Glomerular visceral epithelial cell (primary cell): Measurements from ENCODE around the gene HYKK.
A peak's percentile ranks its signal among the peaks of the same experiment; 100 is the strongest.
"Not testable (repeated sequence)": the region's sequence is repeated elsewhere in the genome, so short reads cannot be mapped to it uniquely, and the experiment has no call there.

Source experiments
- DNase-seq: peaks from one replicate; pipeline ENCODE4 v3.0.0-alpha.2; 2016; ENCODE audit errors: extremely low spot score

Gene HYKK, protein sequence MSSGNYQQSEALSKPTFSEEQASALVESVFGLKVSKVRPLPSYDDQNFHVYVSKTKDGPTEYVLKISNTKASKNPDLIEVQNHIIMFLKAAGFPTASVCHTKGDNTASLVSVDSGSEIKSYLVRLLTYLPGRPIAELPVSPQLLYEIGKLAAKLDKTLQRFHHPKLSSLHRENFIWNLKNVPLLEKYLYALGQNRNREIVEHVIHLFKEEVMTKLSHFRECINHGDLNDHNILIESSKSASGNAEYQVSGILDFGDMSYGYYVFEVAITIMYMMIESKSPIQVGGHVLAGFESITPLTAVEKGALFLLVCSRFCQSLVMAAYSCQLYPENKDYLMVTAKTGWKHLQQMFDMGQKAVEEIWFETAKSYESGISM

GRCh38 chr15:78506971-78507830, at the start of gene HYKK:
Gene HYKK (plus strand): TSS chr15:78507577. CDS start chr15:78513089, 5,512 bp downstream.
- peak; percentile 97 for DNase-seq

GRCh38 chr15:78460737-78461136, 46.6 kb upstream of the HYKK start:
- DNase-seq = no peak

- no peak for DNase-seq
Measured at GRCh38 chr15:78461171-78461888, 46.0 kb upstream of the HYKK start.

DNA sequence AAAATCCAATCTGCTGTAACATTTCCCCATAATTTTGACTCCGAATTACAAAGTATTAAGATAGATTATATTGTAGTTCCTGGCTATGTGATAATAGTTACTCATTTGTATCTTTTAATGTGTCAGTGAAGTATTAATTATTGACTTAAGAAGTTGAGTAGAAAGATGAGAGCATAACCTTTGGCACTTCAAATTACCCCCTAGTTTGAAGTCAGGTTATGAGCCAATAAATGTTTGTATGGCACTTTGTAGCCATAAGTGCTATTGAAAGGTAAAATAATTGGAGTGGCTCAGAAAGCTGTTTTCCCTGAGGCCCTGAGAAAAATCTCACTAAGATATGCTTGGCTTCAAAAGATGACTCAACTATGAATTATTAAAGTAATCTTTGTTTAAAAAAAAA, 38.3 kb upstream of the HYKK start:
- no peak for DNase-seq

DNA sequence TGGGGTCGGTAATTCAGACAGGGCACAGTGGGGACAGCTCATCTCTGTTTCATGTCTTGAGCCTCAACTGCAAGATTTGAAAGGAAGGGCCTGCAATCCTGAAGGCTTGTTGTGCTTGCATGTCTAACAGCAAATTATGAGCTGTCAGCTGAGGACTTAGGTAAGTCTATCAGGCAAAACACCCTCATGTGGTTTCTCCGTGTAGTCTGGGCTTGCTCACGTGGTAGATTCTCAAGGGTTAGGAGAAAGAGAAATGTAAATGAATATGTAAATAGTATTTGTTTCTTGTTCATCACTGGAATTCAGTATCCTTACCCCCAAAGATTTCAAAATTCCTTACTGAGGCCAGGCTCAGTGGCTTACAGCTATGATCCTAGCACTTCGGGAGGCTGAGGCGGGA, 30.1 kb upstream of the HYKK start:
- no peak for DNase-seq

DNA sequence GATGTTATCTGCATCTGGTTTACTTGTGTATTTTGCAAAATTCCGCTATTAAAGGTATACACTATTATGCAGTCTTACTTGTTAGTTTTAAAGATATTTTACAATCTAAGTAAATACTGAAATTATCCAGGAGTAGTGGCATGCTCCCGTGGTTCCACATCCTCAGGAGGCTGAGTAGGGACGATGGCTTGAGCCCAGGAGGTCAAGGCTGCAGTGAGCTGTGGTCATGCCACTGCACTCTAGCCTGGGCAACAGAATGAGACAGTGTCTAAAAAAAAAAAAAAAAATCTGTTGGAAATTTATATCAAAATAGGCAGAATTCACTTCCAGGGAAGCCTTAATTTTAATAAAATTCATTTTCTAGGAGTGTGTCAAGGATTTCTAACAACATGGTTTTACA, 27.7 kb upstream of the HYKK start:
- no peak for DNase-seq

DNA sequence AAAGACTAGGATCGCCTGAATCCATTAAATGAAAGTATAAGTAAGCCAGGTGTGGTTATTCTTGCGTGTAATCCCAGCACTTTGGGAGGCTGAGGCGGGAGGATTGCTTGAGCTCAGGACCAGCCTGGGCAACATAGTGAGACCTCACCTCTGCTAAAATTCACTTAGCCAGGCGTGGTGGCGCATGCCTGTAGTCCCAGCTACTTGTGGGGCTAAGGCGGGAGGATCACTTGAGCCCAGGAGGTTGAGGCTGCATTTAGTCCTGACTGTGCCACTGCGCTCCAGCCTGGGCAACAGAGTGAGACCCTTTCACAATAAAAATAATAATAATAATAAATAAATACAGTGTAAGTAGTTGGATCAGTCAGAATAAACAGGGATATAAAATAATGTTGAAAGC, 25.5 kb upstream of the HYKK start:
- DNase-seq = no peak

DNA sequence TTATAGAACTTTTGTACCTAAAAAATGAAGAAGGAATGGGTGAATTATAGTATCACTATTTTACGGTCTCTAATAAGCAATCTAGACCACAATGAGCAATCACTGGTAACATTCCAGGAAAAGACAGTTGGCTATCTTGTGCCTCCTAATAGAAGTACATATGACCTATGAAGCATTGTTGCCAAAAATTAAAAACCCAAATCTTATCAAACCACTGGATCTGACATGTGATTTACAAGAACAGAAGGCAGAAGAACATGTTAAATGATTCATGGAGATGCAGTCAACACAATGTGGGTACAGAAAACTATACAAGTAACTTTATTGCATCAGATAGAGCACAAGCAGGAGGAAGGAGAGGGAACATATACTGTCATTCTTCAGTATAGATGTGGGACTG, 14.5 kb upstream of the HYKK start:
- DNase-seq = no peak

- no peak for DNase-seq
Measured at GRCh38 chr15:78501857-78502256, 5.5 kb upstream of the HYKK start.

DNA sequence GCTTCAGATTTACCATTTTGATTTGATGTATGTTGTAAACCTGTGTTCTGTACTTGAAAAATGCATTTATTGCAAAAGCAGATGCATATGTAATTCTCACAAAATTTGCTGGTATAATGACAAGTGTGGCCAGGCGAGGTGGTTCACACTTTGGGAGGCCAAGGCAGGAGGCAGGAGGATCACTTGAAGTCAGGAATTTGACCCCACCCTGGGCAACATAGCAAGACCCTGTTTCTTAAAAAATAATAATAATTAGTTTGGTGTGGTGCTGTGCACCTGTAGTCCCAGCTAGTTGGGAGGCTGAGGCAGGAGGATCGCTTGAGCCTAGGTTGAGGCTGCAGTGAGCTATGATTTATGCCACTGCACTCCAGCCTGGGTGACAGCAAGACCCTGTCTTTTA, 4.7 kb upstream of the HYKK start:
- no peak for DNase-seq

DNA sequence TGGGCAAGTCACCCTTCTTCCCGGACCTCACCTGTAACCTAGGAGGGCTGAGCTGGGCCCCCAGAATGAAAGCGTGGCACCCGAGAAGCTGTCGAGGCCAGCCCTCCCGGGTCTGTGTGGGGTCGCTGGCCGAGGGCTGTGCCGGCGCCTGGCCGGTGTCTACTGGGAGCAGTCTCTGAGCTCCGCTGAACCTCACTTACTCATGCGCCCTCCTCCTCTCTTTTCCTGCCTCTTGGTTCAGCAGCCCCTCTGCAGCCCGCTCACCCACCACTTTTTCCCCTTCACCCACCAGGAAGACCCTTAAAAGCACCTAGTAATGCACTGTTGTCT, 419 bp downstream of the HYKK start:
- DNase-seq = no peak

- peak; percentile 2 for DNase-seq
Measured at GRCh38 chr15:78508272-78508671, 895 bp downstream of the HYKK start.

GRCh38 chr15:78509726-78510312, 2.4 kb downstream of the HYKK start:
- no peak for DNase-seq

- not testable (repeated sequence) for DNase-seq
Measured at GRCh38 chr15:78520035-78520434, 12.7 kb downstream of the HYKK start.

- no peak for DNase-seq
Measured at GRCh38 chr15:78524230-78524629, 16.9 kb downstream of the HYKK start.

DNA sequence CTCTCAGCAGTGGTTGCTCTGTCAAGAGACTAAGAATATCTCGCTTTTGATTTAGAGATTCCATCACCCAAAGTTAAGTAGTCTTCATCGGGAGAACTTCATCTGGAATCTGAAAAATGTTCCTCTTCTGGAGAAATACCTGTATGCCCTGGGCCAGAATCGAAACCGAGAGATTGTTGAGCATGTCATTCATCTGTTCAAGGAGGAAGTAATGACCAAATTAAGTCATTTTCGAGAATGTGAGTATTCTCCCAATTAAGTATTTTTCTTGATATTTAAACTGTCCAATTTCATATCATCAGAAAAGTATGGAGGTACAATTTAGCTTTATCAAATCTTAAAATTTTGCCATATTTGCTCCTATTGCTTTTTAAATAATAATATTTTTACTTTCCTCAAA, 19.9 kb downstream of the HYKK start:
- DNase-seq = no peak

- no peak for DNase-seq
Measured at GRCh38 chr15:78533331-78533730, 26.0 kb downstream of the HYKK start.

GRCh38 chr15:78536134-78536533, 28.8 kb downstream of the HYKK start:
- DNase-seq = peak; percentile 13

DNA sequence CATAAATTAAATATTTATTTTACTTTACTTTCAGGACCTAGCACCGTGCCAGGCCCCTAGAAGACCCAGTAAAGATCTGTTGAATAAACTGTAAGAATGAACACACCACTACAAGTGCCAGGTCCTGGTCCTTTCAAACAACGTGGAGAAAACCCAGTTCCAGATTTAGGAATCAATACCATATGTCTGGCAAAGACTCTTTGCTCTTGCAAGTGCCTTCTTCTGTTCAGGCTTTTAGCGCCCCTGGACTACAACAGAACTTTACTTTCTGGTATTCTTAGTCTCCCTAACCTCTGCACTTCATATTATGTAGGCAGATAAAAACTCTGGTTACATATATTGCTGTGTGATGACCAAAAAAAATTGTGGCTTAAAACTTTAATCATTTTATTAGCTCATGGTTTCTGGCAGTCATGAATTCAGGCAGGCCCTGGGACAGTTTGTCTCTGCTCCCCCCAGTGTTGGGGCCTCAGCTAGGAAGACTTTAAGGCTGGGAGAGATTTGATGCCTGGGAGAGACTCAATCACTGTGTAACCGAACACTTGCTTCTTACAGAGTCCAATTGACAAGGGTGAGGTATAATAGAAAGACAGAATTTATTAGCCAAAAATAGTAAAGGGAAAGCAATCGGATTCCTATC, 30.0 kb downstream of the HYKK start:
- DNase-seq = no peak

DNA sequence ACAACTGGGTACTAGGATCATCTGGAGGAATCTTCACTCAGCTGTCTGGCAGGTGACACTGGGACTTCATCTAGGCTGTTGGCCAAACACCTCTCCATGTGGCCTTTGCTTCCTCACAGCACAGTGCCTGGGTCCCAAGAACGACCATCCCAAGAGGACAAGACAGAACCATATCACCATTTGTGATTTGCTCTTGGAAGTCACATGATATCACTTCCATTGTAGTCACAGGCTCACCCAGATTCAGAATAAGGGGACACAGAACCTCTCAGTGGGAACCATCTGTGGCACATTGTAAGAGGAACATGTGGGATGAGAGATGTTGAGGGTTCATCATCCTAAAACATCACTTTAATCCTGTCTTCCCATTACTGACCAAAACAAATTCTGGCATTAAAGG, 31.0 kb downstream of the HYKK start:
- DNase-seq = no peak

DNA sequence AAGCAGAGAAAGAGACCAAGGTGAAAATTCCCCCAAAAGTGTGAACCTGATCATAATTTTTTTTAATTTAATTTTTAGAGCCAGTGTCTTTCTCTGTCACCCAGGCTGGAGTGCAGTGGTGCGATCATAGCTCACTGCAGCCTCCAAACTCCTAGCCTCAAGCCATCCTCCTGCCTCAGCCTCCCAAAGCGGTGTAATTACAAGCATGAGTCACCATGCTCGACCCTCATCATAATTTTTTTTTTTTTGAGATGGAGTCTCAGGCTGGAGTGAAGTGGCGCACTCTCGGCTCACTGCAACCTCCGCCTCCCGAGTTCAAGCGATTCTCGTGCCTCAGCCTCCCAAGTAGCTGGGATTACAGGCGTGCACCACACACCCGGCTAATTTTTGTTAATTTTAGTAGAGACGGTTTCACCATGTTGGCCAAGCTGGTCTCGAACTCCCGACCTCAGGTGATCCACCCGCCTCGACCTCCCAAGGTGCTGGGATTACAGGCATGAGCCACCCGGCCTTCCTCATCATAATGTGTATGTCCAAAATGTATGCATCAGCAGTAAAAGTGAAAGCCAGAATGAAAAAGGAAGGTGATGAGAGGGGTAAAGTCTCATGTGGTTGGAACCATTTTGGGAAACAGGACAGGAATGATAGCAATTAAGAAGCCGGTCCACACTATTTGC, 32.2 kb downstream of the HYKK start:
- DNase-seq = not testable (repeated sequence)
